Gastrocnemius medialis (tissue), 4 donors: ENCODE data around the gene CENPB. TPM values are rescaled to one million over a fixed set of nuclear protein-coding genes. Genes with fewer than 3 reads are reported as not detected.

Experiments
- ATAC-seq, 2 donors: fragments of 150-250 bp; one replicate each; pipeline ENCODE4 v1.9.1; 2016
- DNase-seq, 2 donors: peaks; one replicate each; pipeline ENCODE4 v3.0.0-alpha.2; 2019
- H3K27ac ChIP-seq, 4 donors: fragments of 200-600 bp; sonication (generic); 1 replicate in 1 of 4; 2 replicates in 3 of 4; pipeline ENCODE4 v1.5.1; 2016 to 2018; ENCODE audit warnings: mild to moderate bottlenecking in 2 of 4, moderate library complexity in 1 of 4
- H3K27me3 ChIP-seq, 3 donors: fragments of 200-600 bp; sonication (generic) in 2 of 3; 1 replicate in 1 of 3; 2 replicates in 2 of 3; pipeline versions ENCODE4 v1.5.1 to v1.6.0; 2016 to 2019; ENCODE audit warnings: mild to moderate bottlenecking in 1 of 3, moderate library complexity in 1 of 3
- H3K36me3 ChIP-seq, 2 donors: fragments of 200-600 bp; sonication (generic) in 1 of 2; one replicate each; pipeline ENCODE4 v1.5.1; 2017 to 2018
- H3K4me1 ChIP-seq, 2 donors: fragments of 200-600 bp; sonication (generic) in 1 of 2; one replicate each; pipeline ENCODE4 v1.5.1; 2016 to 2017; ENCODE audit warnings: mild to moderate bottlenecking in 2 of 2
- H3K4me3 ChIP-seq, 4 donors: fragments of 200-600 bp; sonication (generic) in 3 of 4; 1 replicate in 1 of 4; 2 replicates in 3 of 4; pipeline ENCODE4 v1.5.1; 2016 to 2019; ENCODE audit warnings: mild to moderate bottlenecking in 2 of 4
- H3K9me3 ChIP-seq, 3 donors: fragments of 200-600 bp; sonication (generic) in 2 of 3; 1 replicate in 1 of 3; 2 replicates in 2 of 3; pipeline ENCODE4 v1.5.1; 2016 to 2019
- POLR2A ChIP-seq, 2 donors: fragments of 450-650 bp; IDR thresholded peaks; one replicate each; pipeline ENCODE4 v1.6.1; 2017; ENCODE audit warnings: antibody characterized with exemption in 2 of 2, mild to moderate bottlenecking in 2 of 2, moderate library complexity in 2 of 2
- in situ Hi-C, 4 donors: fragments of 200-750 bp; cut with MboI; loops; one replicate each; pipeline versions ENCODE4 v1.15.0 to v1.8.0; 2017; ENCODE audit warnings: low sequenced_read_pairs in 4 of 4
- intact Hi-C: fragments of 100-400 bp; cut with DNase I; formaldehyde crosslinking; loops from one replicate; pipeline ENCODE4 v1.15.1; 2023; ENCODE audit warnings: low total_unique reads
- total RNA-seq, 4 donors: library from RNA; depleted of rRNA; stranded (reverse); fragments of >200 nt; gene quantifications; one replicate each; pipeline versions ENCODE4 v1.1.0 to v1.2.3, GENCODE V29; 2016
- TF ChIP-seq, protein P1 (sequence below), 5 experiments: fragments of 450-650 bp in 3 of 5; fragments of 200-600 bp in 2 of 5; sonication (generic) in 2 of 5; IDR thresholded peaks in 4 of 5; conservative IDR thresholded peaks in 1 of 5; 1 replicate in 4 of 5; 2 replicates in 1 of 5; pipeline ENCODE4 v1.5.1; 2016 to 2019; ENCODE audit warnings: antibody characterized with exemption in 5 of 5, mild to moderate bottlenecking in 3 of 5, moderate library complexity in 3 of 5

CENPB gene
- total RNA-seq, 4 donors from 2014 or later: 67.5 to 186 (median 143) TPM

DNA sequence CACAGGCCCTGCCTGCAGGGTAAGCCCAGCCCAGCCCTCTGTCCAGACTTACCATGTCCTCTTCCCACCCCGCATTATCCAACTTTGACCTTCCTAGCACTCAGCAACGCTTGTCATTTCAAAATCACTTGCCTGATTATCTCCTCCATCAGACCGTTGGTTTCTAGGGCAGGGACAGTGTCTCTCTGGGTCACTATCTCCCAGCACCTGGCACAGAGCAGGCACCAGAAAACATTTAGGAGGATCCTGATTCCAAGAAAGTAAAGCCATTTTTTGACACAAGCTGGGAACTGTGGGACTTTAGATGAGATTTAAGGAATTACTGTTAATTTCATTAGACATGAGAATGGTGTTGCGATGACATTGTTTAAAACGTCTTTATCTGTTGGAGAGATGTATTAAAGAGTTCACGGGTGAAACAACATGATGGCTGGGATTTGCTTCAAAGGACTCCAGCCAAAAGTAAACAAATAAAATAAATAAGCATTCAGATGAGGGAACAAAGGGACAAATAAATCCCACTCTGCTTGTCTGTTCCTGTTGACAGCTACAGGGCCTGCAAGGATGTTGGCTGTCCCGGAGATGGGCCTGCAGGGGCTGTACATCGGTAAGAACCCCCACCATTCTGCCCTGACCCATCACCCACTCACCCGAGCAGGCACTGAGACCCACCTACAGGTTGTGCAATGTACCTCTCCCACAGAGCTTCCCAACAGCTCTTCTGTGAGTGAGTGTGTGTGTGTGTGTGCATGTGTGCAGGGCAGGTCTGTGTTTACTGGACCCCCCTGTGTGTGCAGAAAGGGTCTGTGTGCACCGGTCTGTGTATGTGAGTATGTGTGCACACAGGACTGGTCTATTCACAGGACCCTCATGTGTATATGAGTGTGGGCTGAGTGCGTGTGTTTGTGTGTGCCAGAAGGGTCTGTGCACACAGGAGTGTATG is 48.2 kb downstream of the CENPB start:
- in situ Hi-C loops: no loop called here
- no peak for TF ChIP-seq POLR2A (IDR thresholded peaks at IDR 0.05)
- TF ChIP-seq, protein P1, sequence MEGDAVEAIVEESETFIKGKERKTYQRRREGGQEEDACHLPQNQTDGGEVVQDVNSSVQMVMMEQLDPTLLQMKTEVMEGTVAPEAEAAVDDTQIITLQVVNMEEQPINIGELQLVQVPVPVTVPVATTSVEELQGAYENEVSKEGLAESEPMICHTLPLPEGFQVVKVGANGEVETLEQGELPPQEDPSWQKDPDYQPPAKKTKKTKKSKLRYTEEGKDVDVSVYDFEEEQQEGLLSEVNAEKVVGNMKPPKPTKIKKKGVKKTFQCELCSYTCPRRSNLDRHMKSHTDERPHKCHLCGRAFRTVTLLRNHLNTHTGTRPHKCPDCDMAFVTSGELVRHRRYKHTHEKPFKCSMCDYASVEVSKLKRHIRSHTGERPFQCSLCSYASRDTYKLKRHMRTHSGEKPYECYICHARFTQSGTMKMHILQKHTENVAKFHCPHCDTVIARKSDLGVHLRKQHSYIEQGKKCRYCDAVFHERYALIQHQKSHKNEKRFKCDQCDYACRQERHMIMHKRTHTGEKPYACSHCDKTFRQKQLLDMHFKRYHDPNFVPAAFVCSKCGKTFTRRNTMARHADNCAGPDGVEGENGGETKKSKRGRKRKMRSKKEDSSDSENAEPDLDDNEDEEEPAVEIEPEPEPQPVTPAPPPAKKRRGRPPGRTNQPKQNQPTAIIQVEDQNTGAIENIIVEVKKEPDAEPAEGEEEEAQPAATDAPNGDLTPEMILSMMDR (IDR thresholded peaks at IDR 0.05 in 4 of 5, conservative IDR thresholded peaks at IDR 0.05 in 1 of 5): no peak
- no peak for ATAC-seq
- intact Hi-C loops: no loop called here
- no peak for DNase-seq
- H3K9me3 ChIP-seq: no peaks in the 10 kb centered on the region
- no peaks in the 10 kb centered on the region for H3K36me3 ChIP-seq
- H3K27ac ChIP-seq: no peak overlapping the region
- no peaks in the 10 kb centered on the region for H3K4me1 ChIP-seq
- no peaks in the 10 kb centered on the region for H3K27me3 ChIP-seq
- H3K4me3 ChIP-seq: no peak overlapping the region

DNA sequence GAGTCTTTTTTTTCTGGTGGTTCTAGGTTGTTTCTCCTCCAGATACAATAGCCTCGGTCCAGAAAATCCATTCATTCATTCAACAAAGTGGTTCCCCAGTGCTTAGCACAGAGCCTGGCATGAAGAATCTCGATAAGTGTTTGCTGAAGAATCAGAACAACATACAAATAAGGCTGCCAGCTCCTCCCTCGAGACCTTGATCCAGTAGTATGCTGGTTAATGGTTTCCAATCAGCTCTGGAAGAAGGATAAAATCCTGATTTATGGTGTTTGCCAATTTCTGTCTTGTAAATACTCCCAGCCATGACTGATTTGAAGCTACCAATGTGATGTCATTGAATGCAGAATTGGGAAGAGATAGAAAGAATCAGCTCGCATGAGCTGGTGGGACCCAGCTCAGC is 50.8 kb downstream of the CENPB start:
- Histone ChIP-seq H3K27me3 (peaks cover 0 to 5% (median 4%) of the 10 kb centered on the region in 3 donors), H3K36me3 (no peaks in the 10 kb centered on the region), H3K27ac (no peak overlapping the region), H3K4me1 (no peaks in the 10 kb centered on the region), H3K9me3 (no peaks in the 10 kb centered on the region), H3K4me3 (no peak overlapping the region)
- DNase-seq (no peak), ATAC-seq (no peak)
- intact Hi-C loops (no loop called here), in situ Hi-C loops (no loop called here)
- no peak for TF ChIP-seq POLR2A (IDR thresholded peaks at IDR 0.05)
- TF ChIP-seq, protein P1 (IDR thresholded peaks at IDR 0.05 in 4 of 5, conservative IDR thresholded peaks at IDR 0.05 in 1 of 5): no peak

DNA sequence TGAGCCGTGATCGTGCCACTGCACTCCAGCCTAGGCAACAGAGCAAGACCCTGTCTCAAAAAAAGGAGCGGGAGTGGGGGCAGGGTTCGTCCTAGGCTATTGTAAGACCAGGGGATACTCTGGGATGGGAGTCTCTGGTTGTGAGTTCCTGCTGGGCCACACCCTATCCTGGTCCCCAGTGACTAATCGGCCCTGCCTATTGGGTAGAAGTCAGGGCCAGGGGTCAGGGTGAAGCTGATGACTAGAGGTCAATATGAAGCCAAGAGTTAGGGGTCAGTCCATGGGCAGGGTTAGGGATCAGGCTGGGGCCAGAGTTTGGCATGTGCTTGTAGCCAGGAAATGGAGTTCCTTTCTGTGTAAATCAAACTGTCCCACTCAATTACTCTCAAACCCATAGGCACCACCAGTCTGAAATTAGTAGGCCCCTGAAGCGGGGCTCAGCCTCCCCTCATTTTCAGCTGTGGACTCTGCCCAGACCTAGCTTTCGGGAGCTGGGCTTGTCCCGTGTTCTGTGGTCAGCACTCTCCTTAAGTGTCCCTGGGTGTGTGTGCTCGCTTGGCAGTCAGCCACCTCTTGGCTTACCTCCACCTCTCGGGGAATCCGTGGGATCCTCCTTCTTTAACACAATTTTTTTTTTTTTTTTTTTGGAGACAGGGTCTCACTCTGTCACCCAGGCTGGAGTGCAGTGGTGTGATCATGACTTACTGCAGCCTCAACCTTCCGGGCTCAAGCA is 52.3 kb downstream of the CENPB start:
- peak overlapping the region in 3 of 4 donors; percentile 51 to 58 (median 52) for H3K4me3 ChIP-seq
- H3K4me1 ChIP-seq: no peaks in the 10 kb centered on the region
- TF ChIP-seq, protein P1 (IDR thresholded peaks at IDR 0.05 in 4 of 5, conservative IDR thresholded peaks at IDR 0.05 in 1 of 5): no peak
- no peak for TF ChIP-seq POLR2A (IDR thresholded peaks at IDR 0.05)
- H3K27me3 ChIP-seq: peaks cover 0 to 5% (median 4%) of the 10 kb centered on the region in 3 donors
- H3K36me3 ChIP-seq: no peaks in the 10 kb centered on the region
- no peak for ATAC-seq
- intact Hi-C loops: no loop called here
- in situ Hi-C loops: no loop called here
- peak overlapping the region in 3 of 4 donors; percentile 56 to 72 (median 69) for H3K27ac ChIP-seq
- DNase-seq: no peak
- no peaks in the 10 kb centered on the region for H3K9me3 ChIP-seq

Other genes starting within 250 kb of the CENPB start
- gene GFRA4, start 123.3 kb downstream of the CENPB start, total RNA-seq: not detected
- 1 to 10 TPM; 2.6 to 6.4 (median 3.1) TPM for gene ADAM33, start 104.7 kb downstream of the CENPB start, total RNA-seq
- gene SIGLEC1, start 74.1 kb downstream of the CENPB start, total RNA-seq: 1 to 10 TPM in 3 of 4 donors, under 1 TPM in 1; 0.61 to 3.0 (median 2.6) TPM
- gene HSPA12B, start 54.1 kb downstream of the CENPB start, total RNA-seq: 1 to 10 TPM; 3.7 to 8.5 (median 5.8) TPM
- 10 to 100 TPM in 2 of 4 donors, 1 to 10 TPM in 2; 5.9 to 16.4 (median 9.6) TPM for gene ADISSP, start 19.0 kb downstream of the CENPB start, total RNA-seq
- gene SPEF1, start 5.3 kb downstream of the CENPB start, total RNA-seq: not detected
- 10 to 100 TPM in 2 of 4 donors, 1 to 10 TPM in 2; 2.3 to 17.3 (median 10.1) TPM for gene CDC25B, start 9.6 kb upstream of the CENPB start, total RNA-seq
- gene AP5S1, start 33.8 kb upstream of the CENPB start, total RNA-seq: 10 to 100 TPM; 11.6 to 20.9 (median 17.3) TPM
- gene MAVS, start 60.1 kb upstream of the CENPB start, total RNA-seq: 10 to 100 TPM; 37.9 to 64.5 (median 44.4) TPM
- 10 to 100 TPM; 18.2 to 25.8 (median 23.5) TPM for gene PANK2, start 102.6 kb upstream of the CENPB start, total RNA-seq
- 1 to 10 TPM; 1.3 to 3.1 (median 2.1) TPM for gene RNF24, start 228.8 kb upstream of the CENPB start, total RNA-seq